Keratinocyte (primary cell): Measurements from ENCODE around the gene IFT52. TPM values are rescaled to one million over a fixed set of nuclear protein-coding genes. Genes with fewer than 3 reads are reported as not detected.

Experiments used
- DNase-seq: peaks from one replicate; pipeline ENCODE4 v3.0.0-alpha.2; 2011; ENCODE audit warnings: low read depth, missing footprints, low spot score
- FAIRE-seq: peaks from 2 replicates; lab custom pipeline; 2011; peaks lifted over from hg19 to GRCh38; lab: Jason Lieb, UNC
- H2AFZ ChIP-seq: 2 replicates; pipeline ENCODE4 v1.6.0; 2012; ENCODE audit warnings: low read length, control low read depth, inconsistent platforms; ENCODE audit not compliant: control insufficient read depth
- H3K27ac ChIP-seq: 2 replicates; pipeline ENCODE4 v1.5.1; 2011; ENCODE audit warnings: low read length; ENCODE audit not compliant: control insufficient read depth, insufficient read depth
- H3K27me3 ChIP-seq: 3 replicates; pipeline ENCODE4 v1.6.0; 2011; ENCODE audit warnings: low read length; ENCODE audit not compliant: control insufficient read depth, insufficient read depth; ENCODE audit errors: extremely low read depth
- H3K36me3 ChIP-seq, 2 experiments: 2 replicates in 1 of 2; 3 replicates in 1 of 2; pipeline ENCODE4 v1.5.1; 2011; ENCODE audit warnings: low read length in 2 of 2, mild to moderate bottlenecking in 1 of 2; ENCODE audit not compliant: control insufficient read depth in 2 of 2, insufficient read depth in 2 of 2; ENCODE audit errors: extremely low read depth in 1 of 2
- H3K4me1 ChIP-seq: 3 replicates; pipeline ENCODE4 v1.5.1; 2011; ENCODE audit warnings: low read length; ENCODE audit not compliant: control insufficient read depth, insufficient read depth; ENCODE audit errors: extremely low read depth
- H3K4me2 ChIP-seq: 3 replicates; pipeline ENCODE4 v1.6.0; 2011; ENCODE audit warnings: low read depth, low read length; ENCODE audit not compliant: control insufficient read depth, insufficient read depth; ENCODE audit errors: extremely low read depth
- H3K4me3 ChIP-seq, 3 experiments: fragments of 200-600 bp in 1 of 3; sonication (generic) in 1 of 3; 2 replicates in 2 of 3; 3 replicates in 1 of 3; pipeline ENCODE4 v1.5.1; 2011 to 2016; ENCODE audit warnings: low read length in 3 of 3, mild to moderate bottlenecking in 3 of 3, control low read depth in 2 of 3, inconsistent platforms in 1 of 3, low read depth in 1 of 3, mixed read lengths in 1 of 3, mixed run types in 1 of 3, moderate library complexity in 1 of 3; ENCODE audit not compliant: control insufficient read depth in 2 of 3, insufficient read depth in 2 of 3; ENCODE audit errors: extremely low read depth in 1 of 3
- H3K79me2 ChIP-seq: 2 replicates; pipeline ENCODE4 v1.6.0; 2012; ENCODE audit warnings: low read length; ENCODE audit not compliant: control insufficient read depth, insufficient read depth
- H3K9ac ChIP-seq: 3 replicates; pipeline ENCODE4 v1.6.0; 2011; ENCODE audit warnings: low read length; ENCODE audit not compliant: control insufficient read depth, insufficient read depth; ENCODE audit errors: extremely low read depth
- H3K9me1 ChIP-seq: 3 replicates; pipeline ENCODE4 v1.6.0; 2011; ENCODE audit warnings: low read length; ENCODE audit not compliant: control insufficient read depth, insufficient read depth; ENCODE audit errors: extremely low read depth
- H3K9me3 ChIP-seq: 2 replicates; pipeline ENCODE4 v1.5.1; 2012; ENCODE audit warnings: low read depth, low read length; ENCODE audit not compliant: control insufficient read depth
- H4K20me1 ChIP-seq: 3 replicates; pipeline ENCODE4 v1.6.0; 2011; ENCODE audit warnings: low read length; ENCODE audit not compliant: control insufficient read depth, insufficient read depth; ENCODE audit errors: extremely low read depth
- EZH2 ChIP-seq: IDR thresholded peaks from one replicate; pipeline ENCODE4 v1.6.1; 2012; ENCODE audit warnings: inconsistent platforms, mild to moderate bottlenecking, low read length, moderate library complexity
- dilution Hi-C: fragments of 300-500 bp; cut with MboI; formaldehyde crosslinking; loops from one replicate; pipeline ENCODE4 v1.7.0; 2020; ENCODE audit warnings: low sequenced_read_pairs; ENCODE audit not compliant: extremely low pct_ligation_motif_present
- polyA plus RNA-seq, 5 experiments: library from polyadenylated mRNA; depleted of rRNA in 3 of 5; stranded (reverse) in 3 of 5; stranded (forward) in 1 of 5; unstranded in 1 of 5; fragments of >200 nt; gene quantifications; 1 replicate in 1 of 5; 2 replicates in 3 of 5; 3 replicates in 1 of 5; pipeline versions ENCODE4 v1.2.1 to v1.2.3, GENCODE V29; 2011 to 2012; ENCODE audit warnings: missing spikeins in 2 of 5, low read depth in 1 of 5, low replicate concordance in 1 of 5
- TF ChIP-seq, protein P1 (sequence below), 3 experiments: IDR thresholded peaks in 1 of 3; conservative IDR thresholded peaks in 1 of 3; optimal IDR thresholded peaks in 1 of 3; 2 replicates in 2 of 3; 3 replicates in 1 of 3; pipeline versions ENCODE3 to v1.5.1; 2011; ENCODE audit warnings: low read length in 3 of 3, mild to moderate bottlenecking in 3 of 3, moderate library complexity in 2 of 3, control low read depth in 1 of 3, inconsistent platforms in 1 of 3; ENCODE audit not compliant: insufficient read depth in 2 of 3; ENCODE audit errors: extremely low read depth in 1 of 3

IFT52 gene
- polyA plus RNA-seq, 1 donor (not counting 4 experiments of a cell fraction or from before 2014, with no cell fraction given): 22.8 TPM

DNA sequence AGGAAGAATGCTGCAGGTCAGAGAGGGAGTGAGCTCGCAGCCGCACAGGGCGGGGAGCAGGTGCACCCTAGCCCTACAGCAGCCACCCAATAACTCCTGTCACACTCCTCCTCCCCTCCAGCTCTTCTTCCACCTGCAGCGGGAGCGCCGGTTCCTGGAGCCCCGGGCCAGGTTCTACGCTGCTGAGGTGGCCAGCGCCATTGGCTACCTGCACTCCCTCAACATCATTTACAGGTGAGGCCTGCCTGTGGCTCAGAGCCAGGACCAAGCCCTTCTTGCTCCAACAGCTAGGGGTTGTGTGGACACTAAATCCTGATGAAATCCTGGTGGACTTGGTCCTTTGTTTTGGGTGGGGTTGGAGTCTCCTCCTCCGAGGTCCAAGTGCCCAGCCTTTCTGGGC is 20.2 kb upstream of the IFT52 start:
- Histone ChIP-seq H3K27me3 (peaks cover 3% of the 10 kb centered on the region), H2AFZ (no peak overlapping the region), H3K4me1 (no peaks in the 10 kb centered on the region), H3K4me2 (no peak overlapping the region), H3K36me3 (no peaks in the 10 kb centered on the region), H3K27ac (no peak overlapping the region), H3K9ac (no peak overlapping the region), H3K79me2 (no peaks in the 10 kb centered on the region), H3K9me1 (no peaks in the 10 kb centered on the region), H3K9me3 (no peaks in the 10 kb centered on the region), H4K20me1 (no peaks in the 10 kb centered on the region), H3K4me3 (no peak overlapping the region)
- DNase-seq (no peak), FAIRE-seq (no peak)
- dilution Hi-C loops: no loop called here
- TF ChIP-seq, protein P1, sequence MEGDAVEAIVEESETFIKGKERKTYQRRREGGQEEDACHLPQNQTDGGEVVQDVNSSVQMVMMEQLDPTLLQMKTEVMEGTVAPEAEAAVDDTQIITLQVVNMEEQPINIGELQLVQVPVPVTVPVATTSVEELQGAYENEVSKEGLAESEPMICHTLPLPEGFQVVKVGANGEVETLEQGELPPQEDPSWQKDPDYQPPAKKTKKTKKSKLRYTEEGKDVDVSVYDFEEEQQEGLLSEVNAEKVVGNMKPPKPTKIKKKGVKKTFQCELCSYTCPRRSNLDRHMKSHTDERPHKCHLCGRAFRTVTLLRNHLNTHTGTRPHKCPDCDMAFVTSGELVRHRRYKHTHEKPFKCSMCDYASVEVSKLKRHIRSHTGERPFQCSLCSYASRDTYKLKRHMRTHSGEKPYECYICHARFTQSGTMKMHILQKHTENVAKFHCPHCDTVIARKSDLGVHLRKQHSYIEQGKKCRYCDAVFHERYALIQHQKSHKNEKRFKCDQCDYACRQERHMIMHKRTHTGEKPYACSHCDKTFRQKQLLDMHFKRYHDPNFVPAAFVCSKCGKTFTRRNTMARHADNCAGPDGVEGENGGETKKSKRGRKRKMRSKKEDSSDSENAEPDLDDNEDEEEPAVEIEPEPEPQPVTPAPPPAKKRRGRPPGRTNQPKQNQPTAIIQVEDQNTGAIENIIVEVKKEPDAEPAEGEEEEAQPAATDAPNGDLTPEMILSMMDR (optimal IDR thresholded peaks at IDR 0.05 in 1 of 3, IDR thresholded peaks at IDR 0.05 in 1 of 3, conservative IDR thresholded peaks at IDR 0.05 in 1 of 3; ENCODE audit: extremely low read depth in 1 of 3, insufficient read depth in 2 of 3, low read length in 3 of 3): no peak
- TF ChIP-seq EZH2: no peak

DNA sequence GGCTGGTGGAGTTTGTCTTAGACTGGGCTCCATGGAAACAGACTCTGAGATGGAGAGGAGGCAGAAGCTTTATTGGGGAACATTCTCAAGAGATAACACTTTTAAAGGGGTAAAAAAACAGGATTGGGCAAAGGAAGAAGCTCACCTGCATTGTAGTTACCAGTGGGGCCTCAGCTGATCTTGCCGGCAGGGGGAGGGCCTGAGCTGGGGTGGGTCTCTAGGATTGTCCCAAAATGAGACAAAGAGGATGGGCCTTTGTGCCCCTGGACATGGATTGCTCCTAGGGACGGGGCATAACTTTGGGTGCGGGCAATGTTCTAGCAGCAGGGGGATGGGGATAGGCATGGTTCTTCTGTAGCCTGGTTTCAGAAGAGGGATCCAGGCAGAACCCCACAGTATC is 19.4 kb upstream of the IFT52 start:
- Histone ChIP-seq H3K27ac (no peak overlapping the region), H3K4me3 (no peak overlapping the region), H3K9me1 (no peaks in the 10 kb centered on the region), H3K27me3 (peaks cover 3% of the 10 kb centered on the region), H2AFZ (no peak overlapping the region), H3K4me1 (no peaks in the 10 kb centered on the region), H3K36me3 (no peaks in the 10 kb centered on the region), H3K9me3 (no peaks in the 10 kb centered on the region), H3K4me2 (no peak overlapping the region), H4K20me1 (no peaks in the 10 kb centered on the region), H3K79me2 (no peaks in the 10 kb centered on the region), H3K9ac (no peak overlapping the region)
- TF ChIP-seq, protein P1 (optimal IDR thresholded peaks at IDR 0.05 in 1 of 3, IDR thresholded peaks at IDR 0.05 in 1 of 3, conservative IDR thresholded peaks at IDR 0.05 in 1 of 3; ENCODE audit: extremely low read depth in 1 of 3, insufficient read depth in 2 of 3, low read length in 3 of 3): no peak
- TF ChIP-seq EZH2: no peak
- FAIRE-seq: no peak
- dilution Hi-C loops: no loop called here
- no peak for DNase-seq
